Activated CD8-positive, alpha-beta memory T cell treated with anti-CD3 and anti-CD28 coated beads, Interleukin-2, amount 50 U/mL, for 48 hours (primary cell): ENCODE results near the gene TPH2.

ENCODE experiments used
- DNase-seq: peaks from one replicate; pipeline ENCODE4 v3.0.0-alpha.2; 2020

TPH2 gene

GRCh38 chr12:71967211-71967610 is 28.6 kb downstream of the TPH2 start:
- no peak for DNase-seq

- DNase-seq, result no peak
Measured at GRCh38 chr12:71969330-71969729, 30.7 kb downstream of the TPH2 start.

GRCh38 chr12:71970031-71970430 is 31.4 kb downstream of the TPH2 start:
- DNase-seq, result no peak

- DNase-seq, result no peak
Measured at GRCh38 chr12:71972441-71973074, 33.9 kb downstream of the TPH2 start.

GRCh38 chr12:71973687-71974086 is 35.0 kb downstream of the TPH2 start:
- no peak for DNase-seq

GRCh38 chr12:71980538-71980937 is 41.9 kb downstream of the TPH2 start:
- DNase-seq, result no peak

- no peak for DNase-seq
Measured at GRCh38 chr12:71981149-71981548, 42.5 kb downstream of the TPH2 start.

GRCh38 chr12:71994715-71995114 is 56.1 kb downstream of the TPH2 start:
- DNase-seq, result no peak

GRCh38 chr12:71999795-72000194 is 61.1 kb downstream of the TPH2 start:
- DNase-seq, result no peak

GRCh38 chr12:72000969-72001648 is 62.5 kb downstream of the TPH2 start:
- no peak for DNase-seq

- DNase-seq, result no peak
Measured at GRCh38 chr12:72006766-72007165, 68.1 kb downstream of the TPH2 start.

GRCh38 chr12:72010356-72010755 is 71.7 kb downstream of the TPH2 start:
- no peak for DNase-seq

- no peak for DNase-seq
Measured at GRCh38 chr12:72011374-72011773, 72.7 kb downstream of the TPH2 start.

- DNase-seq, result no peak
Measured at GRCh38 chr12:72012874-72013273, 74.2 kb downstream of the TPH2 start.

GRCh38 chr12:72015895-72016294 is 77.2 kb downstream of the TPH2 start:
- DNase-seq, result no peak

GRCh38 chr12:72017054-72017651 is 78.5 kb downstream of the TPH2 start:
- DNase-seq, result peak; percentile 79

GRCh38 chr12:72018036-72018435 is 79.4 kb downstream of the TPH2 start:
- no peak for DNase-seq

GRCh38 chr12:72024613-72025012 is 86.0 kb downstream of the TPH2 start:
- no peak for DNase-seq

GRCh38 chr12:72025524-72025923 is 86.9 kb downstream of the TPH2 start:
- no peak for DNase-seq

GRCh38 chr12:72028966-72029365 is 90.3 kb downstream of the TPH2 start:
- DNase-seq, result no peak

- DNase-seq, result no peak
Measured at GRCh38 chr12:72030277-72030676, 91.6 kb downstream of the TPH2 start.

GRCh38 chr12:72031066-72031465 is 92.4 kb downstream of the TPH2 start:
- DNase-seq, result no peak

- DNase-seq, result no peak
Measured at GRCh38 chr12:72033991-72034390, 95.3 kb downstream of the TPH2 start.

- no peak for DNase-seq
Measured at GRCh38 chr12:72035625-72036024, 97.0 kb downstream of the TPH2 start.

GRCh38 chr12:72036393-72036792 is 97.7 kb downstream of the TPH2 start:
- DNase-seq, result no peak
